ENCODE data around the gene C3orf22.

Gene C3orf22

DNA sequence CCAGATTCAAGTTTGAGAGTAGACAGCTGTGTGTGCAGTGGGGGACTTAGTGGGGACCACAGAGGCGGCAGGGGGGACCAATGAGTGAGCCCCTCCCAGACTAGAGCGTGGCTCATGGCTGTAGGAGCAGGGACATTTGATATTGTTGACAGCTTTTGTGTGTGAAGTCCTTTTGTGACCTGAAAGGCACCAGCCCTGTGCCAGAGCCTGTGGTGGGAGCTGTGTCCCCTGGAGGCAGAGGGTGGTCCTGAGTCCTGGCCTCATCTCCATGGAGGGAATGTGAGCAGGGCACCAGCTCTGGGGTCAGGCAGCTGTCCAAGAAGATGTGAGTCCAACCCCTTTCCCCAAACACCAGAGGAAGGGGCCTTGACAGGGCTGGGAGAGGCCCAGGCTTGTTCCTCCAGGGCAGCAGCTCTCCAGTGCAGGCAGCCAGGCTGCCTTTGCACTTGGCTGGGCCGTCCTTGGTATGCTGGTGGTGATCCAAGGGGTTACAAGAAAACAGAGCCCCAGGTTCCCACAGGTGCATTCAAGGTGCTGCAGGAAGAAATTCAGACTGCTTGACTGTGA lies 10.1 kb upstream of the C3orf22 start:
- no peak overlapping the region for H3K4me2 ChIP-seq (ENCODE audit: low read depth, low read length)
- H3K27ac ChIP-seq (ENCODE audit: low read length), result no peak overlapping the region
- no peaks in the 10 kb centered on the region for H3K4me1 ChIP-seq (ENCODE audit: low read length)
- H3K79me2 ChIP-seq (ENCODE audit: low read length), result no peaks in the 10 kb centered on the region
- H3K9me3 ChIP-seq (replicated peaks; ENCODE audit: insufficient read depth, low read length), result no peaks in the 10 kb centered on the region
- no peak overlapping the region for H3K4me3 ChIP-seq (ENCODE audit: low read length)
- H4K20me1 ChIP-seq (ENCODE audit: insufficient read depth, low read length), result no peaks in the 10 kb centered on the region
- no peaks in the 10 kb centered on the region for H3K36me3 ChIP-seq (replicated peaks; ENCODE audit: insufficient read depth, low read length)
- H3K27me3 ChIP-seq (replicated peaks; ENCODE audit: insufficient read depth, low read length), result no peaks in the 10 kb centered on the region
- H3K9ac ChIP-seq (ENCODE audit: low read length), result no peak overlapping the region
- no peaks in the 10 kb centered on the region for H3K9me2 ChIP-seq (replicated peaks; ENCODE audit: insufficient read depth, low read length)
- no peak overlapping the region for H2AFZ ChIP-seq (ENCODE audit: low read length)
- TF ChIP-seq CTCF (IDR thresholded peaks at IDR 0.05; ENCODE audit: low read length), result no peak
- no peak for TF ChIP-seq EZH2 (optimal IDR thresholded peaks at IDR 0.05; ENCODE audit: low read depth, low read length)
- no peak for TF ChIP-seq EZH2phosphoT487 (IDR thresholded peaks at IDR 0.05; ENCODE audit: low read length)
- DNase-seq, result no peak
- H3F3A ChIP-seq (ENCODE audit: insufficient read depth, low read length), result no peaks in the 10 kb centered on the region

DNA sequence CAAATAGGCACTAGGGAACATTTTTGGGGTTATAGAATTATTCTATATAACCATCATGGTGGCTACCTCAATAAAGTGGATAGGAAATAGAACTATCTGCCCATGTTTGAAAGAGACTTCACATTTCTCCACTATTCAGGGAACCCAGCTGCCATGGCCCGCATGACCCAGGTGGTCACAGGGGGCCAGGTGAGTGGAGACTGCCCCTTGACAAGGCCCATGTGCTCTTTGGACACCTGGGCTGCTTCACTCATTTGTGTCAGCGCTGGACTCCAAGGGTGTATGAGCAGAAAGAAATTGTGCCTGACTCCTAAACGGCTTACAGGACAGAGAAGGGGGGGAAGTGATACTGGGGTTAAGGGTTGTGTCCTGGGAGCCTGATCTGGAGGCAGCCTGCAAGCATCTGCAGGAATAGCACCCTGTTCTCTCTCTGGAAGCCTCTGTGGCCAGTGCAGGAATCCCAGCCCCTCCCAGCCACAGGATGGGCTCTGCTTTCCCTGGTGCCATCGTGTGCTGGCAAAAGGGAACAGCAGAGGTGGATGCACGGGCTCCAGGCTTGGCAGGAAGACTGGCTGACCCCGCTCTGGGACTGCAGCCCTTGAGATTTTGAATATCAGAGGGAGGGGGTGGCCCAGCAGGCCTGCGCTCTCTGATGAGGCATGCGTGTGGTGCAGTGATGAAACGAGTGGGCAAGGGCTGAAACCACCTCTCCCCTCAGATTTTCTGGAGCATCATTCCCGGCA lies 9.1 kb upstream of the C3orf22 start:
- H3K27me3 ChIP-seq (replicated peaks; ENCODE audit: insufficient read depth, low read length), result no peaks in the 10 kb centered on the region
- H3K4me1 ChIP-seq (ENCODE audit: low read length), result no peaks in the 10 kb centered on the region
- H3K27ac ChIP-seq (ENCODE audit: low read length), result no peak overlapping the region
- no peaks in the 10 kb centered on the region for H3K36me3 ChIP-seq (replicated peaks; ENCODE audit: insufficient read depth, low read length)
- H3K9ac ChIP-seq (ENCODE audit: low read length), result no peak overlapping the region
- no peak for DNase-seq
- no peak overlapping the region for H3K4me3 ChIP-seq (ENCODE audit: low read length)
- H3K4me2 ChIP-seq (ENCODE audit: low read depth, low read length), result no peak overlapping the region
- H3K79me2 ChIP-seq (ENCODE audit: low read length), result no peaks in the 10 kb centered on the region
- no peaks in the 10 kb centered on the region for H4K20me1 ChIP-seq (ENCODE audit: insufficient read depth, low read length)
- H3K9me3 ChIP-seq (replicated peaks; ENCODE audit: insufficient read depth, low read length), result no peaks in the 10 kb centered on the region
- TF ChIP-seq CTCF (IDR thresholded peaks at IDR 0.05; ENCODE audit: low read length) (no peak), EZH2phosphoT487 (IDR thresholded peaks at IDR 0.05; ENCODE audit: low read length) (no peak), EZH2 (optimal IDR thresholded peaks at IDR 0.05; ENCODE audit: low read depth, low read length) (no peak)
- no peaks in the 10 kb centered on the region for H3K9me2 ChIP-seq (replicated peaks; ENCODE audit: insufficient read depth, low read length)
- no peak overlapping the region for H2AFZ ChIP-seq (ENCODE audit: low read length)
- H3F3A ChIP-seq (ENCODE audit: insufficient read depth, low read length), result no peaks in the 10 kb centered on the region

GRCh38 chr3:126562737-126563276 lies 4.1 kb upstream of the C3orf22 start:
- H3K4me1 ChIP-seq (ENCODE audit: low read length), result no peaks in the 10 kb centered on the region
- no peak overlapping the region for H3K4me2 ChIP-seq (ENCODE audit: low read depth, low read length)
- H3F3A ChIP-seq (ENCODE audit: insufficient read depth, low read length), result no peaks in the 10 kb centered on the region
- H3K27me3 ChIP-seq (replicated peaks; ENCODE audit: insufficient read depth, low read length), result no peaks in the 10 kb centered on the region
- H3K9me3 ChIP-seq (replicated peaks; ENCODE audit: insufficient read depth, low read length), result no peaks in the 10 kb centered on the region
- H3K9me2 ChIP-seq (replicated peaks; ENCODE audit: insufficient read depth, low read length), result no peaks in the 10 kb centered on the region
- no peaks in the 10 kb centered on the region for H3K36me3 ChIP-seq (replicated peaks; ENCODE audit: insufficient read depth, low read length)
- no peak for DNase-seq
- H4K20me1 ChIP-seq (ENCODE audit: insufficient read depth, low read length), result no peaks in the 10 kb centered on the region
- no peak overlapping the region for H3K27ac ChIP-seq (ENCODE audit: low read length)
- no peaks in the 10 kb centered on the region for H3K79me2 ChIP-seq (ENCODE audit: low read length)
- no peak overlapping the region for H3K9ac ChIP-seq (ENCODE audit: low read length)
- no peak overlapping the region for H3K4me3 ChIP-seq (ENCODE audit: low read length)
- TF ChIP-seq CTCF (IDR thresholded peaks at IDR 0.05; ENCODE audit: low read length), result no peak
- no peak for TF ChIP-seq EZH2phosphoT487 (IDR thresholded peaks at IDR 0.05; ENCODE audit: low read length)
- TF ChIP-seq EZH2 (optimal IDR thresholded peaks at IDR 0.05; ENCODE audit: low read depth, low read length), result no peak
- H2AFZ ChIP-seq (ENCODE audit: low read length), result no peak overlapping the region
